ENCODE results near the gene MKRN2.
"Not testable (repeated sequence)": the region's sequence is repeated elsewhere in the genome, so short reads cannot be mapped to it uniquely, and the experiment has no call there.

Gene MKRN2

DNA sequence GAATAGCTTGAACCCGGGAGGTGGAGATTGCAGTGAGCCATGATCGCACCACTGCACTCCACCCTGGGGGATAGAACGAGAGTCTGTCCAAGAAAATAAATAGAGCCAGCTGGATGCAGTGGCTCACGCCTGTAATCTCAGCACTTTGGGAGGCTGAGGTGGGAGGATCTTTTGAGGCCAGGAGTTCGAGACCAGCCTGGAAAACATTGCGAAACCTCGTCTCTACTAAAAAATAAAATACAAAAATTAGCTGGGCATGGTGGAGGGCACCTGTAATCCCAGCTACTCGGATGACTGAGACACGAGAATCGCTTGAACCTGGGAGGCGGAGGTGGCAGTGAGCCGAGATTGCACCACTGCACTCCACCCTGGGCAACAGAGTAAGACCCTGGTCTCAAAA lies 13.4 kb upstream of the MKRN2 start:
- not testable (repeated sequence) for H3K4me1 Mint-ChIP-seq, ATAC-seq, H3K27ac Mint-ChIP-seq, DNase-seq, H3K9me3 Mint-ChIP-seq, H3K27me3 Mint-ChIP-seq, H3K4me3 Mint-ChIP-seq

DNA sequence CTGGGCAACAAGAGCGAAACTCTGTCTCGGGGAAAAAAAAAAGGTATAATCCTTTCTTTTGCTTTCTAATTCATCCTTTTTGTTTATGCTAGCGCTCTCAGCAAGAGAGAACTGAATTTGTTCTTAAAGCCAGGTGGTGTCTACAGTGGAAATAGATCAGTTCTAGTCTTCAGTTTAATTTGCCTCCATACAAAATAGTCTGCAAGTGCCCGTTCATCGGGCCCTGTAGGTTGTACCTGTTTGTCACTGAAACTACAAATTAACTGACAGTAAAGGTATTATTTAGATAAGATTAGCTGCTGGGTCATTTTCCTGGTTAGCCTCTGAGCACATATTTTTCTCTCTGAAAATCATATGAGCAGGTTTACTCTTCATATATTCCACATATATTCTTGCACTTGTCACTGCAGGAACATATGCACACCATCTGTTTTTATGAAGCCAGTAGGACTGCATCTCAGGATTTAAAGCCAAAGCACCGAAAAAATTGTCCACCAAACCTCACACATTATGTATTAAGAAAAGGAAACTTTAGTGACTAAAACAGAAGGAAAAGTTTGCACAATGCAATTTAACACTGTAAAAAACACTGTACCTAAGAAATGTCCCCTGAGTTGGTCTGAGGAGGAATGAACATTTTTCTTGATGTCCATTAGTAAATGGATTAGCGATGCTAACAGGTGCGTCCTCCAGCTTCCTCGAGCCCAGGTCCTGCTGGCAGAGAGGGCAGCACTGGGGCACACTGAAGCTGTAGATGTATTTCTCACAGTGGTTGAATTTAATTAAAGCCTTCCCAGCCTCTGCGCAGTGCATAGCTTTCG lies 12.0 kb upstream of the MKRN2 start:
- H3K4me3 Mint-ChIP-seq: no peak overlapping the region
- DNase-seq: no peak
- no peak for ATAC-seq
- peaks cover 6% of the 10 kb centered on the region for H3K4me1 Mint-ChIP-seq
- no peaks in the 10 kb centered on the region for H3K27me3 Mint-ChIP-seq
- no peak overlapping the region for H3K27ac Mint-ChIP-seq
- no peaks in the 10 kb centered on the region for H3K9me3 Mint-ChIP-seq

DNA sequence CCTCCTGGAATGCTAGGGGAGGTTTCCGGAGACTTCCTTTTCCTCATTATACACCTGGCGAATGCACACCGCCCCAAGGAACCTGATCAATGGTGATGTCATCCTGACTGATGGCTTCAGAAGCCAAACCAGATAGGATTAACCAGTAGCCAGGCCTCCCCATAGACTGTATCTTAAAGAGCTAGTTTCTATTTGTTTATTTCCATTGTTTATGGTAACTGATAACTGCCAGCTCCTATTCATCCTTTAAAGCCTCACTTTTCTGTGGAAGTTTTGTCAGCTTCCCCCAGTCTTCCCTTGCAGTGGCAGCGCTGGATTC lies 11.5 kb upstream of the MKRN2 start, which contains the start of gene MKRN2OS:
Gene MKRN2OS, minus strand, starts transcription at position 27 of the 319 bp plus-strand sequence. CDS start 35 bp downstream, outside the sequence.
- DNase-seq (no peak), ATAC-seq (no peak)
- H3K27me3 Mint-ChIP-seq: no peaks in the 10 kb centered on the region
- no peaks in the 10 kb centered on the region for H3K9me3 Mint-ChIP-seq
- H3K4me3 Mint-ChIP-seq: no peak within 1 kb of the TSS
- H3K27ac Mint-ChIP-seq: no peak within 1 kb of the TSS
- peaks cover 6% of the 10 kb centered on the region for H3K4me1 Mint-ChIP-seq

DNA sequence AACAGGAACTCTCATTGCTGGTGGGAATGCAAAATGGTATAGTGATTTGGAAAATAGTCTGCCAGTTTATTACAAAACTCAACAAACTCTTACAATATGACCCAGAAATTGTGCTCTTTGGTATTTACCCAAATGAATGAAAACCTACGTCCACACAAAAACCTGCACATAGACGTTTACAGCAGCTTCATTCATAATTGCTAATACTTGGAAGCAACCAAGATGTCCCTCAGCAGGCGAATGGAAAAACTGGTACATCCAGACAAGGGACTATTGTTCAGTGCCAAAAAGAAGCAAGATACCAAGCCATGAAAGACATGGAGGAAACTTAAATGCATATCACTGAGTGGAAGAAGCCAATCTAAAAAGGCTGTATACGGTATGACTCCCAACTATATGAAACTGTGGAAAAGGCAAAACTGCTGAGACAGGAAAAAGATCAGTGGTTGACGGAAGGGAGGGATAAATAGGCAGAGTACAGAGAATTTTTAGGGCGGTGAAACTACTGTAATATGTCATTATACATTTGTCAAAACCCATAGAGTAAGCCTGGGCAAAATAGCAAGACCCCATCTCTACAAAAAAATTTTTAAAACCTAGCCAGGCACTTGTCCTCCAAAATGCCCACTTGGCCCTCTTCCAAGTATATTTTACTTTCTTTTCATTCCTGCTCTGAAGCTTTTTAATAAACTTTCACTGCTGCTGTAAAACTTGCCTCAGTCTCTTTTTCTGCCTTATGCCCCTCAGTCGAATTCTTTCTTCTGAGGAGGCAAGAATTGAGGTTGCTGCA lies 6.7 kb upstream of the MKRN2 start:
- no peak overlapping the region for H3K4me3 Mint-ChIP-seq
- peaks cover 4% of the 10 kb centered on the region for H3K4me1 Mint-ChIP-seq
- DNase-seq (no peak), ATAC-seq (no peak)
- peaks cover 26% of the 10 kb centered on the region for H3K27me3 Mint-ChIP-seq
- no peak overlapping the region for H3K27ac Mint-ChIP-seq
- no peaks in the 10 kb centered on the region for H3K9me3 Mint-ChIP-seq

DNA sequence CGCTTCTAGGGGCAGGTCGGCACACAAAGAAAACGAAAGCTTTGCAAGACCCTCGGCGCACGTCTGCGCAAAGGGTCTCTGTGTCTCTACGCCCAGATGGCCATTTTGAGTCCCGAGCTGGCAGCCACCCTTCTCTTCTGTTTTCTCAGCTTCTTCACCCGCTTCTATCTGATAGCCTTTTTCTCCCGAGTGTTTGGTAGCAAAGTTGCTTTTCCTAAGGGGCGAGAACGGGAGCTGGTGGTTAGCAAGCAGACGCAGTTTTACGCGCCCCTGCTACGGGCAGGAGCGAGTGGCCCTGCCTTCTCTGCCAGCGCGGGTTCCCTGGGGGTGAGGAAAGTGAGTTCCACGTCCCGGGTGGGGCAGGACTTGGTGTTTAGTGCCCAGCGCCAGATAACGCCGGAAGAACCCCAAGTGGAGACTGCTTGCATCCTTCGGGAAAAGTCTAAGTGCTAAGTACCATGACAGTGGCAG lies 2.9 kb upstream of the MKRN2 start:
- ATAC-seq (no peak), DNase-seq (peak; percentile 22 to 23)
- Mint-ChIP-seq H3K9me3 (no peaks in the 10 kb centered on the region), H3K4me3 (peak overlapping the region; percentile 91 to 93), H3K4me1 (peaks cover 25% of the 10 kb centered on the region), H3K27me3 (peaks cover 33% of the 10 kb centered on the region), H3K27ac (peak overlapping the region in 1 of 2 donors; percentile 90)

DNA sequence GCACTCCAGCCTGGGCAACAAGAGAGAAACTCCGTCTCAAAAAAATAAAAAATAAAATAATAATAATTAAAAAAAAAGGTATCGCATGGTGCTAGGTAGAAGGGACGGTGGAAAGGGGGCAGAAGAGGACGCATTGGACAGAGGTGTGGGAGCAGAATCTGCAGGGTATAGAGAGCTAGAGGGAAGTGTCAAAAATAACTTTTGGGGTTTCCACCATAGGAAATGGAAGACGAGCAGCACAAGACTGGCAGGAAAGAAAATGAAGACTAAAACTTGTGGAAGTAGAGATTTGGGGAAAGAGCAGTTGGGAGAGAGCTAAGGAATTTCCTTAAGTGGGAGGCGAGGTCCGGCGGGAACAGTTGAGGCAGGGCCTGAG lies 585 bp upstream of the MKRN2 start:
- peak overlapping the region; percentile 88 to 90 for H3K27ac Mint-ChIP-seq
- peak overlapping the region; percentile 92 to 95 for H3K4me3 Mint-ChIP-seq
- no peak for ATAC-seq
- H3K9me3 Mint-ChIP-seq: no peaks in the 10 kb centered on the region
- peaks cover 48% of the 10 kb centered on the region for H3K4me1 Mint-ChIP-seq
- peaks cover 33% of the 10 kb centered on the region for H3K27me3 Mint-ChIP-seq
- peak in 1 of 2 donors; percentile 9 for DNase-seq

DNA sequence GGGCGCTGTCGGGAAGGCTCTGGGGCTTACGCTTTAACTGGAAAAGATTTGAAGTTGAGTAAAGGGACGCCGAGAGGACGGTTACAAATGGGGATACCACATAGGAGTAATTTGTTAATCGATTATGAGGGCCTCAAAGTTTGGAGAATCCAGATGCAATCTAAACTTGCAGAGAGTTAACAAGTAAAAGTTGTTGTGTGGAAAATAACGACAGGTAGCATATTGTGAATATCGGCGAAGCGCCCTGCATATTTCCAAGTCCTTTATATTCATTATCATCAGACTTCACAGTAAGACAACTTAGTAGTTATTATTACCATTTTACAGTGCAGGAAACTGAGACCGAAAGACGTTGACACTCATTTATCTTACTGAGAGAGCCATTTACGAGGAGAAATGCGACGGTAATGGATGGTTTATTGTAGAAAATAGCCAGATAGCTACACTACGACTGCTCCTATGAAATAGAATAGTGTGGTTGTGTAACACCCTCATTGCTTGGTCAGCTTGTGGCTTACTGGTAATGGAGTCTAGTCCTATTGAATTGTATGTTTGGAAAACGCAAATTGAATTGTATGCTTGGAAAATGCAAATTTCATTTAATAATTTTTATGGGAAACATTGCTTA lies 700 bp downstream of the MKRN2 start:
- peak overlapping the region; percentile 90 to 98 for H3K27ac Mint-ChIP-seq
- DNase-seq: no peak
- H3K4me1 Mint-ChIP-seq: peaks cover 61% of the 10 kb centered on the region
- no peaks in the 10 kb centered on the region for H3K9me3 Mint-ChIP-seq
- H3K27me3 Mint-ChIP-seq: peaks cover 33% of the 10 kb centered on the region
- H3K4me3 Mint-ChIP-seq: peak overlapping the region; percentile 92 to 95
- no peak for ATAC-seq

DNA sequence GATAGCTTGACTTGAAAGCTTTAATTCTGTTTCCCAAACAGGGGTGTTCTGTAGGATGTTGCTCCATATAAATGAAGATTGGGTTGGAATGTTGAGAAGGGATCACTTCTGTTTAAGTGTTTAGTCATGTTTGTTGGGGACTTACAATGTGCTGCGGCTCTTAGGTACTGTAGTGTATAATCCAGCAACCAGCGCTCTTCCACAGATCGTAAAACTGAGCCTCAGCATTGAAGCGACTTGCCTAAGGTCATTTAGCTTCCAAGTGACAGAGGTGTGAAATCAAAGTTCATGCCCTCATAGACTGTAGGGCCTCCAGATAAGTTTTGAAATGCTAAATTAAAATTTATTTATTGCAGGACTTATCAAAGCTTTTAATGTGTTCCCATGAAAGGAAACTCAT lies 1.8 kb downstream of the MKRN2 start:
- no peaks in the 10 kb centered on the region for H3K9me3 Mint-ChIP-seq
- ATAC-seq (no peak), DNase-seq (no peak)
- peak overlapping the region; percentile 92 to 95 for H3K4me3 Mint-ChIP-seq
- H3K27ac Mint-ChIP-seq: no peak overlapping the region
- peaks cover 22% of the 10 kb centered on the region for H3K27me3 Mint-ChIP-seq
- H3K4me1 Mint-ChIP-seq: peaks cover 59% of the 10 kb centered on the region

DNA sequence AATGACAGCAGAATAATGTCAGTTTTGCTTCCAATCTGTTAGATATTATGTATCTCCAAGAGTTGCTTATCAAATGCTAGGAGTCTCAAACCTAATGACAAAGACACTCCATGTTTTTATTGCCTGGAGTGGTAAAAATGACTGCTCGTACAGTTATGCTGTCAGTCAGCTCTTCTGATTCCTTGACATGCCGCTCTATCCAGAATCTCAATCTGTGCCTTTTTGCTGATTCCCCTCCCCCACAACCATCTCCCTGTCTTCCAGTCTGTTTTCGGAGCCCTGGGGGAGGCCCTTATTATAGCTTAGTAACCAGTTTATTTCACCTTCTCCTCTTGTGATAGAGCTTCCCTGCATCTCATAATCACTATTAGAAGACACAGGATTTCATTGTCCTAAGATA lies 2.6 kb downstream of the MKRN2 start:
- peak overlapping the region in 1 of 2 donors; percentile 55 for H3K4me3 Mint-ChIP-seq
- ATAC-seq: no peak
- peaks cover 60% of the 10 kb centered on the region for H3K4me1 Mint-ChIP-seq
- DNase-seq: no peak
- H3K9me3 Mint-ChIP-seq: no peaks in the 10 kb centered on the region
- peak overlapping the region; percentile 8 to 34 for H3K27ac Mint-ChIP-seq
- peaks cover 13% of the 10 kb centered on the region for H3K27me3 Mint-ChIP-seq

DNA sequence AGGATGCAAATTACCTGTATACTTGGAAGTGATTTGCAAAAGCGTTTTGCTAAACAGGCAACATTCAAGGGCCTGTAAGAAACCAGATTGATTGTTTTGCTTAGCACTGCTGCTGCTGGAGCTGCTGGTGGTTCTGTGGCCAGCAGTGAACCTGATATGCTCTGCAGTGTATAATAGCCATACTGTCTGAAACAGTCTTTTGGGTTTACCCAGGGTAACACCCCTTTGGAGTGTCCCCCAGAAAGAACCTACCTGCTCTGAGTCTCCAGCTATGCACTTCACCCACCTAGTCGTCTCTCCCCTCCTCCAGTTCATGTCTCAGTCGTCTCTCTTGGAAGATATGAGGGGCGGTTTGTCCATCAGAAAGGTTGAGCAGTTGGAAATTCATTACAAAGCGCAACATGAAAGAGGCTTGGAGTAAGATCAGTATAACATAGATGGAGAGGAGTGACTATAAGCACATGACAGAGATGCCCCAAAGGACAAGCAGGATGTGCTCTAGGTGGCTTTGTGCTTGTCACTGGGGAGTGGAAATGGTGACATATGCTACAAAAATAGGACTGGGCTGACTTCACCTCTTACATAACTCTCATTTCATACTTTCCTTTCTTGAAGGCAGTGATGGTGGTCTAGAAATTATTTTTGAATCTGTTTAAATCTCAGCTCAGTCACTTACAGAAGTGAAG lies 3.8 kb downstream of the MKRN2 start:
- Mint-ChIP-seq H3K27ac (peak overlapping the region; percentile 94 to 97), H3K27me3 (peaks cover 2% of the 10 kb centered on the region), H3K9me3 (no peaks in the 10 kb centered on the region), H3K4me3 (peak overlapping the region; percentile 52 to 72), H3K4me1 (peaks cover 61% of the 10 kb centered on the region)
- DNase-seq (peak; percentile 46 to 66), ATAC-seq (peak; percentile 85)

DNA sequence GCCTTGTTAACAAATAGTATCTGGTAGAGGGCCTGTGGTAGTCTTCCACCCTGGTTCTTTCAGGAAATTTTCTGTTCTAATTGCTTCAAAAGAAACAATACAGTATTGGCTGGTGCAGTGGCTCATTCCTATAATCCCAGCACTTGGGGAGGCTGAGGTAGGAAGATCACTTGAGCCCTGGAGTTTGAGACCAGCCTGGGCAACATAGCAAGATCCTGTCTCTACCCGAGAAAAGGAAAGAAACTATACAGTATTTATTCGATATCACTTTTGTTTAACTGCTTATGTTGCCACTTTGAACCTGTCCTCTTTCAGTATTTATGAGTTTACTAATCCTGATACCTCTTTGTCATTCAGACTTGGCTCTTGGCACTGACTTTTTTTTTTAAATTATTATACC lies 4.5 kb downstream of the MKRN2 start:
- no peaks in the 10 kb centered on the region for H3K27me3 Mint-ChIP-seq
- H3K4me3 Mint-ChIP-seq: no peak overlapping the region
- H3K4me1 Mint-ChIP-seq: peaks cover 61% of the 10 kb centered on the region
- DNase-seq (no peak), ATAC-seq (no peak)
- peak overlapping the region; percentile 94 to 97 for H3K27ac Mint-ChIP-seq
- H3K9me3 Mint-ChIP-seq: no peaks in the 10 kb centered on the region

DNA sequence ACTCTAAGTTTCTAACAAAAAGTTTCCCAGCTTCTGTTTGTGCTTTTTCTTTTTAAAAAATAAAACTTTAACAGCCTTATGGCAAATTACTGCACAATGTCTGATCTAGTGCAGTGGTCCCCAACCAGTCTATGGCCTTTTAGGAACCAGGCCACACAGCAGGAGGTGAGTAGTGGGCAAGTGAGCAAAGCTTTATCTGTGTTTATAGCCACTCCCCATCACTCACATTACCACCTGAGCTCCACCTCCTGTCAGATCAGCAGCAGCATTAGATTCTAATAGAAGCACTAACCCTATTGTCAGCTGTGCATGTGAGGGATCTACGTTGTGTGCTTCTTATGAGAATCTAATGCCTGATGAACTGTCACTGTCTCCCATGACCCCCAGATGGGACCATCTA lies 5.6 kb downstream of the MKRN2 start:
- Mint-ChIP-seq H3K27ac (no peak overlapping the region), H3K27me3 (no peaks in the 10 kb centered on the region), H3K4me3 (no peak overlapping the region), H3K9me3 (peaks cover 0 to 5% of the 10 kb centered on the region in 2 donors), H3K4me1 (peaks cover 68% of the 10 kb centered on the region)
- ATAC-seq (no peak), DNase-seq (no peak)

DNA sequence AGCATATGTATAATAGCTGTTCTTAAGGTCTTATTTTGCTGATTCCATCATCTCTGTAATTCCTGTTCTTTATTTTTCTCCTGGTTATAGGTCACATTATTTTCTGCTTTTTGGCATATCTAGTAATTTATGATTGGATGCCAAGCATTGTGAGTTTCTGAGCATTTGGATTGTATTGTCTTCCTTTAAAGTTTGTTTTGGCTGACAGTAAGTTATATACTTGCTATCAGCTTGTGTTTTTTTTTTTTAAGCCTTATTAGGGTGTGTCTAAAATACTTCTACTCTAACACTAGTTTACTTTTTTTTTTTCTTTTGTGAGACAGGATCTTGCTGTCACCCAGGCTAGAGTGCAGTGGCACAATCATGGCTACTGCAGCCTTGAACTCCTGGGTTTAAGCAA lies 10.1 kb downstream of the MKRN2 start:
- DNase-seq: no peak
- Mint-ChIP-seq H3K4me3 (no peak overlapping the region), H3K27ac (no peak overlapping the region), H3K9me3 (peaks cover 0 to 5% of the 10 kb centered on the region in 2 donors), H3K27me3 (no peaks in the 10 kb centered on the region), H3K4me1 (peaks cover 25% of the 10 kb centered on the region)
- no peak for ATAC-seq

DNA sequence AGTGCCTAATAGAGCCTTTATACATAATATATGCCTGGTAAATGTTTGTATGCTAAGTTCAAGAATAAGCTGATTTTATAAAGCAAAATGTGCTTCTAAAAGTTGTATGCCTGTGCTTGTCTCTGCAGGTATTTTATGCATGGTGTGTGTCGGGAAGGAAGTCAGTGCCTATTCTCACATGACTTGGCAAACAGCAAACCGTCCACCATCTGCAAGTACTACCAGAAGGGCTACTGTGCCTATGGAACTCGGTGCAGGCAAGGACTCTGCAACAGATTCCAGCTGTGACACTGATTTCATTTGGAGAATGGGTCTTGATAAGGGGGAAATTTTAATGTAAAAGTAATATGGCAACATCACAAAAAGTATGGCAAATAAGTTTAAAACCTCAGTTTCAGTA lies 11.9 kb downstream of the MKRN2 start:
- peak overlapping the region in 1 of 2 donors; percentile 48 for H3K27ac Mint-ChIP-seq
- H3K4me1 Mint-ChIP-seq: peaks cover 18% of the 10 kb centered on the region

DNA sequence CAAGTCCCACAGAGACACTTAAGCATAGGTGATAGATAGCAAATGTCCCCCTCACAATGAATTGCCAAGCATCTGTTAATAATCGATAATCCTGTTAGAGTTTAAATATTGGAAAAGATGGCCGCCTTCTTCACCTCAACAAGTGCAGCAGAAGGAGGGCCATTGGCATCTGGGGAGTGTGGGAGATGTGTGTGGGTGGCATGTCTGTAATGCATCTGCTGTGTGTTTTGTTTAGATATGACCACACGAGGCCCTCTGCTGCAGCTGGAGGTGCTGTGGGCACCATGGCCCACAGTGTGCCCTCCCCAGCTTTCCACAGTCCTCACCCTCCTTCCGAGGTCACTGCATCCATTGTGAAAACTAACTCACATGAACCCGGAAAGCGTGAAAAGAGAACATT lies 12.9 kb downstream of the MKRN2 start:
- ATAC-seq (no peak), DNase-seq (no peak)
- Mint-ChIP-seq H3K27ac (no peak overlapping the region), H3K4me1 (peaks cover 13% of the 10 kb centered on the region), H3K9me3 (peaks cover 0 to 5% of the 10 kb centered on the region in 2 donors), H3K27me3 (no peaks in the 10 kb centered on the region), H3K4me3 (no peak overlapping the region)

More for the DNA sequence above, 11.9 kb downstream of the MKRN2 start:
- Mint-ChIP-seq H3K9me3 (peaks cover 0 to 5% of the 10 kb centered on the region in 2 donors), H3K4me3 (no peak overlapping the region), H3K27me3 (no peaks in the 10 kb centered on the region)
- DNase-seq: no peak
- no peak for ATAC-seq

Data from stimulated activated naive CD8-positive, alpha-beta T cell treated with anti-CD3 and anti-CD28 coated beads, Interleukin-15, amount 100 ng/mL, for 72 hours (primary cell).